Liver (tissue), 9 donors: ENCODE results near the gene IKZF3. TPM values are rescaled to one million over a fixed set of nuclear protein-coding genes. Genes with fewer than 3 reads are reported as not detected.

Source experiments
- DNase-seq: peaks from one replicate; pipeline ENCODE4 v3.0.0-alpha.2; 2017; ENCODE audit warnings: low spot score
- H3K27ac ChIP-seq, 2 donors: one replicate each; pipeline ENCODE4 v1.7.0; 2013; ENCODE audit warnings: inconsistent platforms in 2 of 2, low read length in 2 of 2, control low read depth in 1 of 2, low read depth in 1 of 2, mild to moderate bottlenecking in 1 of 2
- H3K27me3 ChIP-seq, 4 donors: one replicate each; pipeline versions ENCODE4 v1.6.1 to v1.7.0; 2013; ENCODE audit warnings: low read length in 3 of 4, inconsistent platforms in 1 of 4, mild to moderate bottlenecking in 1 of 4, moderate library complexity in 1 of 4; ENCODE audit not compliant: control insufficient read depth in 4 of 4, insufficient read depth in 4 of 4
- H3K36me3 ChIP-seq, 4 donors: one replicate each; pipeline versions ENCODE4 v1.6.1 to v1.7.0; 2013; ENCODE audit warnings: low read length in 3 of 4, mild to moderate bottlenecking in 3 of 4, low read depth in 1 of 4, moderate library complexity in 1 of 4; ENCODE audit not compliant: control insufficient read depth in 4 of 4, insufficient read depth in 3 of 4
- H3K4me1 ChIP-seq, 4 donors: one replicate each; pipeline versions ENCODE4 v1.6.1 to v1.7.0; 2013; ENCODE audit warnings: low read length in 3 of 4, mild to moderate bottlenecking in 3 of 4, moderate library complexity in 1 of 4; ENCODE audit not compliant: control insufficient read depth in 4 of 4, insufficient read depth in 4 of 4
- H3K4me3 ChIP-seq, 3 donors: one replicate each; pipeline versions ENCODE4 v1.6.1 to v1.7.0; 2013; ENCODE audit warnings: low read length in 3 of 3, control low read depth in 1 of 3, low read depth in 1 of 3, mild to moderate bottlenecking in 1 of 3
- H3K9ac ChIP-seq, 2 donors: one replicate each; pipeline ENCODE4 v1.7.0; 2013; ENCODE audit warnings: low read length in 2 of 2, mild to moderate bottlenecking in 2 of 2, moderate library complexity in 2 of 2, control low read depth in 1 of 2, low read depth in 1 of 2
- H3K9me3 ChIP-seq, 4 donors: one replicate each; pipeline versions ENCODE4 v1.6.1 to v1.7.0; 2013; ENCODE audit warnings: low read length in 3 of 4; ENCODE audit not compliant: control insufficient read depth in 4 of 4
- ATF3 ChIP-seq: IDR thresholded peaks from 2 replicates; pipeline ENCODE4 v1.6.1; 2016; ENCODE audit warnings: antibody characterized with exemption
- CTCF ChIP-seq: fragments of 150-350 bp; IDR thresholded peaks from 2 replicates; pipeline ENCODE4 v1.5.1; 2017; ENCODE audit warnings: improper control_type of control experiment, low read depth, low read length; ENCODE audit not compliant: missing input control
- EGR1 ChIP-seq, 2 donors: IDR thresholded peaks; 2 replicates each; pipeline ENCODE4 v1.6.1; 2016 to 2018; ENCODE audit warnings: antibody characterized with exemption in 2 of 2, low read depth in 2 of 2
- FOXA1 ChIP-seq: IDR thresholded peaks from 2 replicates; pipeline ENCODE4 v1.6.1; 2016; ENCODE audit warnings: antibody characterized with exemption
- FOXA2 ChIP-seq: IDR thresholded peaks from 2 replicates; pipeline ENCODE4 v1.6.1; 2016; ENCODE audit warnings: antibody characterized with exemption
- GABPA ChIP-seq, 2 donors: IDR thresholded peaks in 1 of 2; conservative IDR thresholded peaks in 1 of 2; 2 replicates each; pipeline ENCODE4 v1.6.1; 2016; ENCODE audit warnings: antibody characterized with exemption in 2 of 2, mild to moderate bottlenecking in 1 of 2, moderate library complexity in 1 of 2
- HNF4A ChIP-seq, 2 donors: conservative IDR thresholded peaks; 2 replicates each; pipeline ENCODE4 v1.6.1; 2016; ENCODE audit warnings: antibody characterized with exemption in 2 of 2, mild to moderate bottlenecking in 2 of 2
- HNF4G ChIP-seq: IDR thresholded peaks from 2 replicates; pipeline ENCODE4 v1.6.1; 2016; ENCODE audit warnings: antibody characterized with exemption
- JUND ChIP-seq, 2 donors: IDR thresholded peaks; 2 replicates each; pipeline ENCODE4 v1.6.1; 2016; ENCODE audit warnings: antibody characterized with exemption in 2 of 2
- MAX ChIP-seq: IDR thresholded peaks from 2 replicates; pipeline ENCODE4 v1.6.1; 2016; ENCODE audit warnings: antibody characterized with exemption
- NR2F2 ChIP-seq: IDR thresholded peaks from 2 replicates; pipeline ENCODE4 v1.6.1; 2016; ENCODE audit warnings: antibody characterized with exemption
- RAD21 ChIP-seq, 2 donors: IDR thresholded peaks; 2 replicates each; pipeline ENCODE4 v1.6.1; 2016; ENCODE audit warnings: antibody characterized with exemption in 2 of 2, mild to moderate bottlenecking in 2 of 2
- REST ChIP-seq: IDR thresholded peaks from 2 replicates; pipeline ENCODE4 v1.6.1; 2016; ENCODE audit warnings: antibody characterized with exemption, mild to moderate bottlenecking
- RXRA ChIP-seq, 2 donors: IDR thresholded peaks; 2 replicates each; pipeline ENCODE4 v1.6.1; 2017 to 2018; ENCODE audit warnings: antibody characterized with exemption in 2 of 2, mild to moderate bottlenecking in 1 of 2
- SP1 ChIP-seq: IDR thresholded peaks from 2 replicates; pipeline ENCODE4 v1.6.1; 2018; ENCODE audit warnings: antibody characterized with exemption, mild to moderate bottlenecking
- TAF1 ChIP-seq: conservative IDR thresholded peaks from 2 replicates; pipeline ENCODE4 v1.6.1; 2016; ENCODE audit warnings: antibody characterized with exemption, mild to moderate bottlenecking
- YY1 ChIP-seq: IDR thresholded peaks from 2 replicates; pipeline ENCODE4 v1.6.1; 2016; ENCODE audit warnings: antibody characterized with exemption, mild to moderate bottlenecking
- ZBTB33 ChIP-seq: IDR thresholded peaks from 2 replicates; pipeline ENCODE4 v1.6.1; 2016; ENCODE audit warnings: antibody characterized with exemption
- WGBS: extraction: QIAGEN DNeasy Blood & Tissue Kit; methylation state at CpG from one replicate; pipeline ENCODE4 v1.1.7; 2013; 5-methylcytosine and 5-hydroxymethylcytosine counted together
- polyA plus RNA-seq, 2 donors: library from polyadenylated mRNA; stranded (reverse) in 1 of 2; unstranded in 1 of 2; fragments of 200-250 nt in 1 of 2; fragments of >200 nt in 1 of 2; fragmentation: Nextera tagmentation in 1 of 2; extraction: Ambion mirVana in 1 of 2; gene quantifications; one replicate each; pipeline versions ENCODE4 v1.2.1 to v1.2.3, GENCODE V29; 2013 to 2015
- total RNA-seq, 2 donors: library from RNA; depleted of rRNA; stranded (reverse); fragments of >200 nt; gene quantifications; one replicate each; pipeline ENCODE4 v1.2.3, GENCODE V29; 2014
- donor health status: healthy.
- donor health status: healthy.
- donor health status: healthy.
- donor health status: healthy.
- donor health status: healthy.

The IKZF3 gene
- total and polyA plus RNA-seq, 4 donors = 0.32 to 2.3 (median 0.83) TPM

- H3K27ac ChIP-seq = no peak overlapping the region
- peaks cover 2 to 29% (median 8%) of the 10 kb centered on the region in 4 donors for H3K36me3 ChIP-seq
- H3K27me3 ChIP-seq = no peaks in the 10 kb centered on the region
- no peak overlapping the region for H3K4me3 ChIP-seq
- TF ChIP-seq HNF4A (conservative IDR thresholded peaks at IDR 0.05) = peak in 1 of 2 donors; percentile 27
- peak; percentile 42 for TF ChIP-seq SP1
- TF ChIP-seq ZBTB33 = no peak
- 69% methylated on average over 11 of the region's 11 CpGs for WGBS
- H3K9me3 ChIP-seq = no peaks in the 10 kb centered on the region
- DNase-seq = no peak
- H3K9ac ChIP-seq = no peak overlapping the region
- H3K4me1 ChIP-seq = peaks cover 0 to 18% (median 10%) of the 10 kb centered on the region in 4 donors
These were observed 147.1 kb downstream of the IKZF3 start for GRCh38 chr17:39716879-39717536.

GRCh38 chr17:39716073-39716818 is 147.9 kb downstream of the IKZF3 start:
- H3K27ac ChIP-seq = no peak overlapping the region
- WGBS = 82% methylated on average over 15 of the region's 15 CpGs
- H3K4me1 ChIP-seq = peaks cover 0 to 18% (median 10%) of the 10 kb centered on the region in 4 donors
- DNase-seq = no peak
- H3K9ac ChIP-seq = no peak overlapping the region
- H3K27me3 ChIP-seq = no peaks in the 10 kb centered on the region
- TF ChIP-seq REST (no peak), EGR1 (IDR thresholded peaks at IDR 0.05; ENCODE audit: low read depth in 2 of 2) (no peak), YY1 (no peak), SP1 (no peak), RAD21 (IDR thresholded peaks at IDR 0.05) (no peak), NR2F2 (no peak), FOXA2 (no peak), TAF1 (no peak), ATF3 (no peak), FOXA1 (no peak), HNF4G (no peak), RXRA (IDR thresholded peaks at IDR 0.05) (no peak), CTCF (no peak), HNF4A (conservative IDR thresholded peaks at IDR 0.05) (no peak), GABPA (IDR thresholded peaks at IDR 0.05 in 1 of 2, conservative IDR thresholded peaks at IDR 0.05 in 1 of 2) (no peak), ZBTB33 (no peak), JUND (IDR thresholded peaks at IDR 0.05) (no peak), MAX (no peak)
- peaks cover 2 to 37% (median 10%) of the 10 kb centered on the region in 4 donors for H3K36me3 ChIP-seq
- no peak overlapping the region for H3K4me3 ChIP-seq
- no peaks in the 10 kb centered on the region for H3K9me3 ChIP-seq
